ENCODE results near the gene CHST9.
"Not testable (repeated sequence)": the region's sequence is repeated elsewhere in the genome, so short reads cannot be mapped to it uniquely, and the experiment has no call there.

The CHST9 gene, protein sequence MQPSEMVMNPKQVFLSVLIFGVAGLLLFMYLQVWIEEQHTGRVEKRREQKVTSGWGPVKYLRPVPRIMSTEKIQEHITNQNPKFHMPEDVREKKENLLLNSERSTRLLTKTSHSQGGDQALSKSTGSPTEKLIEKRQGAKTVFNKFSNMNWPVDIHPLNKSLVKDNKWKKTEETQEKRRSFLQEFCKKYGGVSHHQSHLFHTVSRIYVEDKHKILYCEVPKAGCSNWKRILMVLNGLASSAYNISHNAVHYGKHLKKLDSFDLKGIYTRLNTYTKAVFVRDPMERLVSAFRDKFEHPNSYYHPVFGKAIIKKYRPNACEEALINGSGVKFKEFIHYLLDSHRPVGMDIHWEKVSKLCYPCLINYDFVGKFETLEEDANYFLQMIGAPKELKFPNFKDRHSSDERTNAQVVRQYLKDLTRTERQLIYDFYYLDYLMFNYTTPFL

DNA sequence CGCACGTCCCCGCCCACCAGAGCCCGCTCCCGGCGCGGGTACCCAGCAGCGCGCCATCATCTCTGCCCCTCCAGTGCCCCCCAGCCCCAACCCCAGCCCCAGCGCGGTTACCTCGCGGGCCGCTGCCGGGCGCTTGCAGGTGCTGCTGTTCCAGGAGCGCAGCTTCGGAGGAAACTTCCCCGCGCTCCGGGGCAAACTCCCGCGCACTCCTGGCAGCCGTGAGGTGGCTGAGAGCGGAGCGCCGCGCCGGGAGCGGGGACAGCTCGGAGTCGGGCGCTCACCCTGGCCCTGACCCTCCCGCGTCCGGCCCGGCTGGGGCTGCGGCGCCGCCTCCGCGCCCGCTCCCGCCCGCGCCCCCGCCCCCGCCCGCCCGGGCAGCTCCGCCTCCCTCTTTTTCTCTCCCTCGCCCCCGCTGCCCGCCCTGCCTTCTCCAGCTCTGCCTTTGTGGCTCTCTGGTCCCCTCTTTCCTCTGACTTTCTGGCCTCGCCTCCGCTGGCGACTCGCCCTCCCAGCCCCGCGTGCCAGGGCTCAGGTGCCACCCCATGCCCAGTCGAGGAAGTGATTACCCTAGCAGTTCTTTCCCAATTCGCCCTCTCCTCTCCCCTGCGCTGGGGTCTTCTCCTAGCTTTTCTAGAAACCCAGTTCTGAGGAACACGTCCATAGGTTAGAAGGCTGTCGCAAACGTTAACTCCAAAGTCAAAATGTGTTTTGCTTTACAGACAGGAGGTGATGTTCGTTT is at the start of gene CHST9:
CHST9 (minus strand) TSS at position 284 of the 739 bp plus-strand sequence. CDS start 42,499 bp downstream, outside the sequence.
- peak; percentile 53 for DNase-seq

DNA sequence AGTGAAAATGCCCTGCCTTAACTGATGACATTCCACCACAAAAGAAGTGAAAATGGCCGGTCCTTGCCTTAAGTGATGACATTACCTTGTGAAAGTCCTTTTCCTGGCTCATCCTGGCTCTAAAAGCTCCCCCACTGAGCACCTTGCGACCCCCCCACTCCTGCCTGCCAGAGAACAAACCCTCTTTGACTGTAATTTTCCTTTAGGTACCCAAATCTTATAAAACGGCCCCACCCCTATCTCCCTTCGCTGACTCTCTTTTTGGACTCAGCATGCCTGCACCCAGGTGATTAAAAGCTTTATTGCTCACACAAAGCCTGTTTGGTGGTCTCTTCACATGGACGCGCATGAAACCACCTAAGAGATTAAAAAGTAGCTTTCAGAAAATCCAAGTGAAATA is 47.2 kb upstream of the CHST9 start:
- not testable (repeated sequence) for DNase-seq

DNA sequence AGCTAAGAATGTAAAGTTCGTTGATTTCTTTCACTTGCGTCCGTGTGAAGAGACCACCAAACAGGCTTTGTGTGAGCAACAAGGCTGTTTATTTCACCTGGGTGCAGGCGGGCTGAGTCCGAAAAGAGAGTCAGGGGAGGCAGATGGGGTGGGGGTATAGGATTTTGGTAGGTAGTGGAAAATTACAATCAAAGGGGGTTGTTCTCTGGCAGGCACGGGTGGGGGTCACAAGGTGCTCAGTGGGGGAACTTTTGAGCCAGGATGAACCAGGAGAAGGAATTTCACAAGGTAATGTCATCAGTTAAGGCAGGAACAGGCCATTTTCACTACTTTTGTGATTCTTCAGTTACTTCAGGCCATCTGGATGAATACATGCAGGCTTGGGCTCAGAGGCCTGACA is 46.6 kb upstream of the CHST9 start:
- not testable (repeated sequence) for DNase-seq

DNA sequence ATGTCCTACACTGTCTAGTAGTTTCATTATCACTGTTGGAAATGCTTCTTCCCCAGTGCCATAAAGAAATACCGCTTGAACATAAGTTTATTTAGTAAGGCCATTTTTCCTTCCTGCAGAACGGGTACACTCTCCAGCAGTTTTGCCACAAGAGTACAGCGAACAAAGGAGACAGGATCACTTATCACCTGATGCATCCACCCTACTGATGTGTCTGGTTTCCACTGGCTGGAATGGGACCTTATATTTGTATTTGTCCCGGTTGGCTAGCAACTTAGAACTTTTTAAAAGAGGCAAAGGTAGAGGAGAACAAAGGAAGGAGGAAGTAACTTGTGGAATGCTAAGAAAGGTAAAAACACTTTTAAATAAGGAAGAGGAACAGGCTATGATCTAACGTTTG is 46.1 kb upstream of the CHST9 start:
- not testable (repeated sequence) for DNase-seq

DNA sequence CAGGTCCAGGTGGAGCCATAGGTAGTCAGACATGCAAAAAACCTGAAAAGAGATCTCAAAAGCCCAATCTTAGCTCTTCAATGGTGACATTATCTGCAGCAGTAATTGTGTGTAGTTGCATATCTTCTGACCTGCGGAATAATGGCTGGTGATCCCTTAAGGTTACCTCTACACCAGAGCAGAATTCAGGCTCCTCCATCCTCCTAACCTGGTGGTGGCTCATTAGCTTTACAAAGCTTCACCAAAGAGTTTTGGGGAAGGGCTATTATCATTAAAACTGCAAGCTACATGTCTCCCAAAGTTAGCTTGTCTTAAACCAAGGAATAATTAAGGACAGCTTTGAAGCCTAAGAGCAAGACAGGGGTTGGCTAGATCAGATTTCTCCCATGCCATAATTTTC is 42.6 kb upstream of the CHST9 start:
- no peak for DNase-seq

DNA sequence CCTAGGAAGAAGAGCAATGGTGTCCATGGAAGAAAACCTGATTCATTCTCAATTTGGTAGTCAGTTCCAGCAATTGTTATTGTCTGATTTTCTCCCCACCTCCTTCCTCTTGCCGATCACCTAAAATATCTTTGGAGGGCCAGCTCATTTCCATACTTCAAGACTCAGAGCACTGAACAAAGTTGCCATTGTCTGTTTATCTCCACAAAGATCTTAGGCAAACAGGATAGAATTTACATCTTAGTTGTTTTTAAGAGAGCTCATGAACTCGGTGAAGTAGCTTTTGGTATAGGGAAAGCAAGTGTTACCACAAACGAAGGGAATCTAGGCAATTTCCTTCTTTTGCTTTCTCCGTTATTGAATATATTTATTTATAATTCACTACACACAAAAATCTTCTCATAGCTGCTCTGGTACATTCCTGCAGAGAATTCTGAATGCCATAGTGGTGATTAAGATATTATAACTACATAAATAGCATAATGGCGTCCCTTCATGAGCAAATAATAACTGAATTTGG is 41.5 kb upstream of the CHST9 start:
- DNase-seq: no peak

DNA sequence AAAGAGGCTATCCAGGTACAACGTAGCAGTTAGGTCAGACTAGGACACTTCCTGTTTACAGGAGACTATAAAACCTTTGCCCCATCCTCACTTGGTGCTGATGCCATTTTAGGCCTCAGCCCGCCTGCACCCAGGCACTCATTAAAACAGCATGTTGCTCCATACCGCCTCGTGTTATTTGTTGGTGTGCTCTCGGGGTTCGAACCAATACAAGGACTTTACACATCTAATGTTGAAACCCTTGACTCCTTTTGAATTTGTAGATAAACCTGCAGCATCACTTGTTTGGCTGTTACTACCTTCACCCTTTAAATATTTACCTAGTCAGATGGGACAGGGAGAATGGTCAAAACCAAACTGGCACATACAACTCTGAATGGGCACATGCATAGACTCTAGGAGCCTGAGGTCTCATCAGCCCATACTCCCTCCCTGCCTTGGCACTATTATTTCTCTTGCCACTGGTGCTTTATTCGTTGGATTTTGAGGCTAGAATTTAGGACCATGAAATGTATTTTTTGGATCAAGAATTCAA is 40.9 kb upstream of the CHST9 start:
- no peak for DNase-seq

DNA sequence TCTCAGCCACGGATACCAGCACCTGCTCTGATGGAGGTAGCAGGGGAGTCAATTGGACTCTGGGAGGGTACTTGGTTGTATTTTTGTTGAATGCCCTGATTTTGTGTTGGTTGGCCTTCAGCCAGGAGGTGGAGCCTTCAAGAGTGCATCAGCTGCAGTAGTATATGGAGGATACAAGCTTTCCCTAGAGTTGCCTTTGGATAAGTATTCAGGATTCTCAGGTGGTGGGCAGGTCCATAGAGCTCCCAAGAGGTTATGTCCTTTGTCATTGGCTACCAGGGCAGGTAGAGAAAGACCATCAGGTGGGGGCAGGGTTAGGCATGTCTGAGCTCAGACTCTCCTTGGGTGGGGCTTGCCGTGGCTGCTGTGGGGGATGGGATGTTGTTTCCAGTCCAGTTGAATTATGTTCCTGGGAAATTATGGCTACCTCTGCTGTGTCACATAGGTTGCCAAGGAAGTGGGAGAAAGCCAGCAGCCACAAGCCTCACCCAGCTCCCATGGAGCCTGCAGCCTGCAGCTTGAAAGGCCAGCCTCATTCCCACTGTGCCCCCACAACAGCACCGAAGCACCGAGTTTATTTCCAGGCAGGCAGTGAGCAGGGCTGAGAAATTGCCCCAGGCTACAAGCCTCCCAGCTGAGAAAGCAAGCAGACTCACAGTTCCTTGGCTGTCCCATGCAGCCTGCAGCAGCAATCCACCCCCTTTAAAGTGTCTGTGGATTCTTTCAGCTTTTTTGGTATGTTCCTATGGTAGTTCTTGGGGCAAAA is 38.6 kb upstream of the CHST9 start:
- DNase-seq: peak; percentile 15

DNA sequence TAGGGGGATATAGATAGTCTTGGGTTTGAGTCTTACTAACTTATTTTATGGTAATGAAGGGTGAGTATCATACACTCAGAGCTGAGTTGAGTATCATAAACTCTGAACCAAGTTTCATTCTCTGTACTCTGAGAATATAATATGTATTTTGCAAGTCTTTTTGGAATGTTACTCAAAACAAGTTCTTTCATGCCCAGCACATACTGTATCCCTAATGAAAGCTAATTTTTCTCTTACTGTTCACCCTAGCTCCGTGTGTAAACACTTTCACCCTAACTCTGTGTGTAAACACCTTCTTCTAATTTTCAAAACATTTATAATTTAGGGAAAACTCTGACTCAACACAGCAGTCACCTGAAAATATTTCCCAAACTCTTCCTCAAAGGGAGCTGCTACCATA is 29.7 kb upstream of the CHST9 start:
- DNase-seq: no peak

DNA sequence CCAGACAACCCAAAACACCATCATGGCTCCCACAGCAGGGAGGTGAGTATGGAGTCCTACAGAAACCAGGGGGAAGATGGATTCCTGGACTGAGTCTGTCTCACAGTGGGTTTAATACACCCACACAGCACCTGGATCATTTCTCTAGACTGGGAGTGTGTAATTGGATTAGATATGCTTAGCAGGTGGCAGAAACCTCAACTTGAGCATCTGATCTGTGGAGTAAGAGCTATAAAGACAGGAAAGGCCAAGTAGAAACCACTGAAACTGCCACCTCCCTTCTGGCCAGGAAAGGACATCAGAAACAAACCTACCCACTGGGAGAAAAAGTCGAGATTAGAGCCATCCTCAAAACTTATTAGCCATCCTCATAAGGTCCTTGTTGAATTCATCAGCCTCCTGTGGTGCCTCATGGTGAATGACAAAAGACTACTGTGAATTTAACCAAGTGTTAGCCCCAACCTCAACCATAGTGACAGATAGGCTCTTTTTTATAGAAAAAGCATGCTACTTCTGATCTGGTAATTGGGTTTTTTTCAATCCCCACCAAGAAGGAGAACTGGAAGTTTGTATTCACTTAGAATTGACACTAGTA is 28.1 kb upstream of the CHST9 start:
- no peak for DNase-seq

DNA sequence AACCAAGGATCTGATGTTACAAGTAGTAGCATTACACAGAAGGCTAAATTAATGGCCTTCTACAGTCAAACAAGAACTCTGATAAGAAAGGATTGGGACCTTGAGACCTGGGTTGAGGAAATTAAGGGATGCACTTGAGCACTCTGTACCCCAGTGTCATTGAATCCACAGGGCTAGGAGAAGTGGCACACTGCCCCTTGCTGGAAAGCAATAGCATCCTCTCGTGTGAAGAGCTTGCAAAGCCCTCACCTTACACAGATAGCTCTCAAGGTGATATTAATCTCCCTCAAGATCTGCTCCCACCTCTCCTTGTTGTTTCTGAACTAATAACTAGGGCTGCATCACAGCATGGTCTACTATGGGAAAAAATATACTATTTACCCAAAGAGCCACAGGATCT is 26.5 kb upstream of the CHST9 start:
- no peak for DNase-seq

DNA sequence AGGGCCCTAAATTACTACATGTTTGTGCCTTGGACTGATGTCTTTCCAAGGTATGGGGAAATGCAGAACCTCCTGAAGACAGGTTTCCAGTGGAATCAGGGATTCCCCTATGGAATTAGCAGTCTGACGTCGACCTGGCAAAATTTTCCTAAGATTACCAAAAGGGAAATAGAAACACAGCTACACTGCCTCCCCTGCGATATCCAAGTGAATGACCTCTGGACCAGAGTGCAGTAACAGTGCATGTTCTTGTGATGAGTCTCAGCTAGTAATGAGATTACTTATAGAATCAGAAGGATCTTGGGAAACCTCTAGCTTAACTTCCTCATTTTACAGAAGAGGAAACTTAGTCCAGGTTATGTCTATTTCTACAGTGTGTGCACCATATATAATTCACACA is 21.3 kb upstream of the CHST9 start:
- no peak for DNase-seq

DNA sequence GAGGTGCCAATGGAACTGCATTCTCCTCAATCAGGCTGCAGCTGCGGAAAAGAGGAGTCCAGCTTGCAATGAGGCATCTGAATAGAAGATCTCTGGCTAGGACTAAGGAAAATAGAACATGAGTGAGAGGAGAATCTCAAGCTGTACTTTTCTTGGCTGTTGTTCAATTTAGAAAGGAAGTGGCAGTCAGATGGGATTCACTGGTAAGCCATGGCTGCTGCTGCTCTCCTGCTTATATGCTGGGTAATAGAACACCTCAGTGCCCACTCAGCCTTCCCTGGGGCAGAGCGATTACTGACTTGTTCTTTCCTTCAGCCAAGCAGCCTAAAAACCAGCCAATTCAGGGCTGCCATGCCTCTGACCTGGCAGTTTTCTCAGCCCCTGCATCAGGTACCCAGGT is 17.6 kb upstream of the CHST9 start:
- DNase-seq: no peak

DNA sequence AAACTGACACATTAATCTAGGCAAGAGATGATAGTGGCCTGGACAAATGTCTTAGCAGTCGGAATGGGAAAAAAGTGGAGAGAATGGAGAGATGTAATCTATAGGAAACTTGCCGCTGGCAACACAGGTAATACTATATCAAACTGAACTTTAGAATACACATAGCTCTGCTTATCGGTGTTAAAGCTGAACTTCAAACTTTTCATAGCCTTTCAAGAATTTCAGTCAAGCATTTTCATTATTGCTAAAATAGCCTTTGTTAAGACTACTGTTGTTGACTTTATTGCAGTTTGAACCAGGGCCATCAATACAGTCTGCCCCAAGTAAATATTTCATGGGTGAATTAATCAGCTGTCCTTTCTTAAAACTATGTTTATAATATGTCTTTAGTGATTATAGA is 12.9 kb upstream of the CHST9 start:
- no peak for DNase-seq

DNA sequence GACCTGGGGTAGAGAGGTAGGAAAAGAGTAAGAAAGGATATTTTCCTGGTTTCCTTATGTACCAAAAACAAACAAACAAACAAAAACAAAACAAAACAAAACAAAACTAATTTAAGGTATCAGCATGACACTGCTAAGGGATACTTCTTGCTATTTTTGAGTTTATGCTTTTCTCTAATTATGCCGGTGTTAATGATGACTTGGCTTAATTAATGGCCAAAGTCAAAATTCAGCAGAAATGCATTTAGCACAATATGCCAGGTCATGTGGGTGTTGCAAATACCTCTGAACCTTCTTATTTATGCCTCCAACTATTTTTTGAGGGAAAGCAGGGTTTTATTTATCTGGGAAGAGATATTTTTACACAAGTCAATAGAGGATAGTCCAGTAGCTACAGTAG is 3.2 kb upstream of the CHST9 start:
- DNase-seq: no peak

DNA sequence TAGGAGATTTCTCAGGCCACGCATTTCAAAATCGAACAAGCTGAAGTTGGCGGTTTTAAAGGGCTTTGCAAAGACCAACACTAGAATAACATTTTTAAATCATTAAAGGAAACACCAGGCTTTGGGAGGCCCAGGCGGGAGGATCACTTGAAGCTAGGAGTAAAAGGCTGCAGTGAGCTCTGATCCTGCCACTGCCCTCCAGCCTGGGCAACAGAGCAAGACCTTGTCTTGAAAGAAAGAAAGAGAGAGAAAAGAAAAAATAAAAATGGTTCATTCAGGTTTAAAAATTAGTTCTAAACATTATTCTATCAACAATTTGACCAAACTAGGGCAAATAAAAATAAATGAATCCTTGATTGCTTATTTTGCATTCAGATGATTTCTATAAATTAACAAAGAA is 789 bp upstream of the CHST9 start:
- no peak for DNase-seq

DNA sequence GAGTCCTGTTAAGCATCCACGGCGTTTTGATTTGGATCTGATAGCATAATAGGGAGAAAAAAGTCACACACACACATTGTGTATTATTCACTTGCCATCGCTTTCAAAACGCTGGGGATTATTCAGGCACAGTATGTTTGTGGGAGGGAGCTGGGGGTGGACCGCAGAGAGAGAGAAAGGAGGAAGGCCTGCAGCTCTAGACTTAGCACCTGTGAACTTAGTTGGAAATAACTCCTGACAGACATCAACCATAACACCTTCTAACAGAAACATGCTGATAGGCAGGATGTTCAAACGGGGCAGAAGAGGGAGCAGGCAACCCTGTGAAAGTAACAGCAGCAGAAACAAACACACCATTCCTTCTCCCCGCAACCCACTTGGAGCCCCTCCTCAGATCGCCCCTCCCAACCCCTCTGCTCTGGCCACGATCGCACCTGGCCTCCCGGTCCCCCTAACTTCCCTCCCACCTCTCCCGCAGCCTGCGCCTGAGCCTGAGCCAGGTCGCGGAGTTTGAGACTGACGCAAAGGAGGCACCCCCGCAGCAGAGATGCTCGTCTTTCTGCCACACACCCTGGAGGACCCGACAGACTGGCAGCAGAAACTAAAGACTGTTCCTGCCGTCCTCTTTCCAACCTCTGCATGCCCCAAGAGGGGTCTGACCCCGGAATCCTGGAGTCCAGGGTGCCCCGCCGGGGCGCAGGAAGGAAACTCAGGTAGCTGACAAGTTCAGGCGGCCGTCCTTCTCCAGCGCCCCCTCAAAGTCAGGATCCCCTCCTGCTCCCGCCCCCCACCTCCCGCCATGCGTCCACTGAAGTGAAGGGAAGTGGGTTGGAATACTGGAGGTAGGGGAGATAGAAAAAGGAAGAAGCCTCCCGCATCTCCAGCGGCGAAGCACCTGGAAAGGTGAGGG is 738 bp downstream of the CHST9 start:
- DNase-seq: peak; percentile 43

DNA sequence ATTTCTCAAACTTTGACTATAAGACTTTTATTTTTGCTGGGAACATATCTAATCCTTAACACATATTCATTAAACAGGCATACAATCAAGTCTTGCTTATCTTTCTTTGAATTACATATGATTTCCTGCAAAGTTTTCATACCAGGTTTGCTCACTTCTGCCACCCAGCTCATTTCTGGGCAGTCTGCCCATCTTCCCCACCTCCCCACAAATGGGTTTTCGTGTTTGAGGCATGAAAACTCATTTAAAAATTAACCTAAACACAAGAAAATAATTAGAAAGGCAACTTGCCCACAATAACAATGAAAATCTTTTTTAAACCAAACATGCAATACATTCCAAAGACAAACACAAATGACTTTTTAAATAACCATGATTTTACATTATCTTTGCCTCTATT is 3.4 kb downstream of the CHST9 start:
- no peak for DNase-seq

DNA sequence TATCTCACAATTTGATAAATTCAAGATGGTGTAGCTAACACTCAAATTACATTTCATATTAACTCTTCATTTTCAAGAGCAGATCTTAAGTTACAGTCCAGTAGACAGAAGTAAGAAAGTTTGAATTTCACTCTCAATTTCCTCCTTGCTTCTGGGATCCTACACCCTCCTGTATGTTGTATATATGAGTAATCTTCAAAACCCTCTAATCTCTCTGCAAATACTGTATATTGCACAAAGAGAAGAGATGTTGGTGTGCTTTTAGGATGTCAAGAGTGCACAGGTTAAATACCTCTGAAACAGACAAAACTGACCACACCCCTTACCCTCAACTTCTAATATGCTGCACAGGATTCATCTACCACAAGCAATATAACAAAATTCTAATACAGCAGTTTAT is 6.7 kb downstream of the CHST9 start:
- DNase-seq: no peak

DNA sequence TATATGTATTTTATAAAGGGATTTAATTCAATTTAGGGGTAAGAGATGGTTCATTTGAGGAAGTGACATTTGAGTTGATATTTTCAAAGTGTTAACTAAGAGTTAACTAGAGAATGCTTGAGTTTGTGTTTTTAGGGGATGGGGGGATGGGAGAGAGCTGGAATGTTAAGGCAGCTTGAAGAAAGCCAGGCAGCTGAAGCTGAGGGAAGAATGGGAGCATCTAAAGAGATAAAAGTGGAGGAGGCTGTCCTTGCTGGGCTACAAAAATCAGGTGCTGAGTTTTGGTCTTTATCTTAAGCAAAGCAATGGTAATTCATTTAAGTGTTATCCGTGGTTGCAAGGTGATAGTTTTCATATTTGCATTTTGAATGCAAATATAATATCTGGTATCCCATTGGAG is 9.2 kb downstream of the CHST9 start:
- DNase-seq: no peak

DNA sequence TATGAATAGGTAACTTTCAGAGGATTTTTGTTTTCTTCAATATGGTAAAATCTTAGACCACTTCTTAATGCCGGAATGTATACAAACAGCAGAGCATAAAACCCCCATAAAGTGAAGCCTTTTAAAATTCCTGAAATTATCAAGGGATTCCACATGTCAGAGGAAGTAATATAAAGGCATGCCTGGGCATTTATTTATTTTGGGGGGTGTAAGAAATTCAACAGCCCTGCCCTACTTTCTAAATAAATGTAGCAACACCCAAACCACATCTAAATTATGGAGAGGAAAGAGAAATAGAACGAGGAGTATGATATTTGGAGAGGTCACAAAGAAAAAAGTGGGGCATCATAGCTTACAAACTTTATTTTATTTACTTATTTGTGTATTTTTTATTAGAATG is 9.9 kb downstream of the CHST9 start:
- no peak for DNase-seq

DNA sequence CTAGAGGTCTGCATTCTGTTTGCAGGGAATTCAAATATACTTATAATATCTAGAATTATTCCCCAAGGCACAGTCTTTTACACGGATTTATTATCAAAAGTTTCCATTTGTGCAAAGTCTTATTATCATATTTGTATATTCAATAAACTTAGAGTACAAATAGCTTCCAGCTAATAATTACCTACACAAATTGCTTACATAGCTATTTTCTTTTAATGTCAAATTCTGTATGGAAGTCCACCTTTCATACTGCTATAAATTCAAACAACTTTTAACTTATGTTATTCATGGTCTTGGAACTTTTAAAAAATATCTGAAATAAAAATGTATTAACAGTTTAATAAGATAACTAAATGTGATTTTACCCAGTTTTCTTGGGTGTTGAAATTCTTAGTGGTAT is 13.1 kb downstream of the CHST9 start:
- DNase-seq: no peak

Data from eye (tissue), 1 donor.